Stimulated activated CD8-positive, alpha-beta memory T cell treated with anti-CD3 and anti-CD28 coated beads, Interleukin-4, amount 100 ng/mL, for 1 hour (primary cell): ENCODE data around the gene GPC4.
"Not testable (repeated sequence)": the region's sequence is repeated elsewhere in the genome, so short reads cannot be mapped to it uniquely, and the experiment has no call there.

Experiments
- DNase-seq, 2 donors: peaks; one replicate each; pipeline ENCODE4 v3.0.0-alpha.2; 2020; ENCODE audit warnings: low read depth in 2 of 2, low spot score in 1 of 2

The GPC4 gene

GRCh38 chrX:133307637-133308498 is 107.4 kb downstream of the GPC4 start:
- DNase-seq, result no peak

- no peak for DNase-seq
These were observed 108.2 kb downstream of the GPC4 start for GRCh38 chrX:133307094-133307493.

GRCh38 chrX:133306316-133306715 is 109.0 kb downstream of the GPC4 start:
- DNase-seq, result no peak

DNA sequence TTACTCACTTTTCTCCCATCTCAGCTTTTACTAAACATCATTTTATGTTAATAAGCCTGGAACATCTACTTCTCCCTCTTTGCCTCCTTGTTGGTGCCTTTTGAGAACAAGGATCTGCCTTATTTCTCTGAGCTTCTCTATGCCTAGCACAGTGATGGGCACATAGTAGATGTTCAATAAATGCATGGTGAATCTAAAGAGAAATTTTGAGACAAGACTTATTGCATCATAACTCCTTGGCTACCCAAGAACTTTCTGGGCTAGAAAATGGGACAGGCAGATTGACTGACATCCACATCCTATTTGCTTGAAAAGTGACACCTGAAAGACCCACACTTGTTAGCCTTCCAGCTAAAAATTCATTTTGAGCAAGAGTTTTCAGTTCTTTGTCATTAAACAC is 109.9 kb downstream of the GPC4 start:
- no peak for DNase-seq

GRCh38 chrX:133302775-133303445 is 112.4 kb downstream of the GPC4 start:
- DNase-seq, result no peak

DNA sequence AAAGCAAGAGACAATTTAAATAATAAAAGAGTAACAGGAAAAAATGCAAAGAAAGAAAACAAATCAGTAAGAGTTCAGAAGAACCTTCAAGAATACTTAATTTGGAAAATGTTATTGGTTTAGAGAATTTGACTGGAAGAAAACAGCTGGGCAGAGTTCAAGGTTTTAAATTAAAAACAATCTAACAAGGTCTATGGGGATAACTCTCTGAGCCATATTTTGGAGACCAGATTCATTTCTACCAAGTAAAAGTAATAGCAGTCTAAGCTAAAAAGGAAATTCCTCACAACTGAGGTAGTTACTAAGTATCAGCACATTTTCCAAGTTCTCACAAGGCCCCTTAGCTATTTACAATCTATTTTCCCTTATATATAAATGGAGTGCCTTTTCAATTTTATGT is 114.7 kb downstream of the GPC4 start:
- no peak for DNase-seq

DNA sequence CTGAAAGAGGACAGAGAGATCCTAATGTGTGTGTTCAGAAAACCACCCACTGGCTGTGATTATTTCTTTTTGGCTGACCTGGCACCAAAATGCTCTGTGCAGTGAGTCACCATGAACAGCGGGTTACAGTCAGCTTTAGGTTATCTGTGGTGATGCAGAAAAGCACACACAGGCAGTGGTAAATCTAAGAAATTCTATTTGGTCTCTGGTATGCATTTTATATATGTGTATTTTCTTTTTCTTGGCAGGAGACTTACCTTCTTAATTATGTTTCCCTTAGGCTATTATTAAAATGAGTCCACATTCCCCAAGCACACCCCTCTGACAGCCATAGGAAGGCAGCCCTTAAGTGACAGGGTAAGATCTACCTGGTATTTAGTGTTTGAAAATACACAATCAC is 118.0 kb downstream of the GPC4 start:
- no peak for DNase-seq

DNA sequence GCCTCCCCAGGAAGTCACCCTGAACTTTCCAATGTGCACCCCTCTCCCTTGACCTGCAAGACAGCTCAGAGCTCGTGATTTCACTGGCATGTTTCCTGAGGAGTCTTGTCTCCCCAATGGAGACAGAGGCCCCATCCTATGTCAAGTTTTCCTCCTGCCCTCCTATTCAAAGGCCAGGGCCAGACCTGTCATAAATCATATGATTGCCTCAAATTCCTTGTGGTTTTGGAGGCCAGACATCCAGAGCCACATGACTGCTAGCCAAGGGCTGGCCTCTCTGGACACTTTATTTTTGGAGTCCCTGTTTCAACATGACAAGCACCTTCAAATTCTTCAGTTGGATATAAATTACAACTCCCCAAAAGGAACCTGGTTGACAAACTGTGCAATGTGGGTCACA is 121.2 kb downstream of the GPC4 start:
- DNase-seq, result no peak

DNA sequence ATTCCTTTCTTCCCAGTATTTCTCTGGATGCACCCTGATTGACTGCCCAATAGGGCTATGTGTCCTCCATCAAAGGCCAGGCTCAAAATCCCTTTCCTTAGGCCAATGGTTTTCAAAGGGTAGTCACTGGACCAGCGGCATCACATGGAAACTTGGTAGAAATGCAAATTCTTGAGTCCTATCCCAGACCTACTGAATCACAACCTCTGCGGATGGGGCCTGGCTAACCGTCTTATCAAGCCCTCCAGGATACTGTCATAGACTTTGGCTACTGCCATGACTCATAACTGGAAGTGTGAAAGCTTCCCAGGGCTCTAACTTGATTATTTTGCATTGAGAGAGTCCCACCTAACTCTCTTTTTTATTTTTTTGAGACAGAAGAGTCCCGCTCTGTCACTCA is 125.2 kb downstream of the GPC4 start:
- DNase-seq, result no peak

GRCh38 chrX:133287860-133288259 is 127.4 kb downstream of the GPC4 start:
- no peak for DNase-seq

DNA sequence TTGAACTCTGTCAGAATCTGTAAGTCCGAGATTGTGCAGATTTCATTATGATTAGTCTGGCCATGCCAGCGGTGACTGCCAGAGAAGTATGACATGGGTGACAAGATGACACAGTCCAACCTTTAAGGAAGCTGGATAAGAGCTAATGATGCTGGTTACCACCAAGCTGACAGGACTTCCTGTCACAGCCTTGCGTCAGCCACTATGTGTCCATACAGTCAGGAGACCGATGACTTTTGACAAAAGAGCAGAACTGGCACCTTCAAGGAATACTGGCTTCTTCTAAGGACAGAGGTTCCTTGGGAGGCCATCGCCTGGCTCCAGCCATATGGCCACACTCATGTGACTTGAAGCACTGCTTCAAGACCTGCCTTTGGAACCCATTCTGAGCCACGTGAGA is 129.9 kb downstream of the GPC4 start:
- DNase-seq, result no peak

- DNase-seq, result not testable (repeated sequence)
These were observed 136.1 kb downstream of the GPC4 start for GRCh38 chrX:133279112-133279730.

GRCh38 chrX:133273180-133273579 is 142.1 kb downstream of the GPC4 start:
- no peak for DNase-seq

- no peak for DNase-seq
These were observed 146.1 kb downstream of the GPC4 start for GRCh38 chrX:133269168-133269567.

DNA sequence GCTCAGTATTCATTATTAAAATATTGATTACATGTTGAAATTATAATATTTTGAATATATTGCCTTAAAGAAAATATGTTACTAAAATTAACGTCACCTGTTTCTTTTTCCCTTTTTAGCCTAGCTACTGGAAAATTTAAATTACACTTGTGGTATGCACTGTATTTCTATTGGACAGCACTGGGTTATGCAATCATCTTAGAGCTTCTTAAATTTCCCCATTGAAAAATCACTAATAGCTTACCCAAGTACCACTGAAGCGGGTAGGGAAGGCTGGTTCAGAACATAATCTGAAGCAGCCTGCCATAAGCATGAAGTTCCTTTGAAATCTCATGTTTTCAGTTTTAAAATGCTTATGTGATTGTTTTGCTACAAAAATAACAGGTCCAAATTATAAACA is 147.7 kb downstream of the GPC4 start:
- no peak for DNase-seq

- no peak for DNase-seq
These were observed 150.0 kb downstream of the GPC4 start for GRCh38 chrX:133265331-133265730.

DNA sequence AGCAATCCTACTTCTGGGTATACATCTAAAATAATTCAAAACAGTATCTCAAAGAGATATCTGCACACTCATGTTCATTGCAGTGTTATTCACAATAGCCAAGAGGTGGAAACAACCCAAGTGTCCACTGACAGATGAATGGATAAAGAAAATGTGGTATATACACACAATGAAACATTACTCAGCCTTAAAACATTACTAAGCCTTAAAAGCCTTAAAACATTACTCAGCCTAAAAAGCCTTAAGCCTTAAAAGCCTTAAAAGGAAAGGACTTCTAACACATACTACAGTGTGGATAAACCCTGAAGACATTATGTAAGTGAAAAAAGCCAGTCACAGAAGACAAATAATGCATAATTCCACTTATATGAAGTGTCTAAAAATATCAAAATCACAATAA is 156.8 kb downstream of the GPC4 start:
- DNase-seq, result no peak

DNA sequence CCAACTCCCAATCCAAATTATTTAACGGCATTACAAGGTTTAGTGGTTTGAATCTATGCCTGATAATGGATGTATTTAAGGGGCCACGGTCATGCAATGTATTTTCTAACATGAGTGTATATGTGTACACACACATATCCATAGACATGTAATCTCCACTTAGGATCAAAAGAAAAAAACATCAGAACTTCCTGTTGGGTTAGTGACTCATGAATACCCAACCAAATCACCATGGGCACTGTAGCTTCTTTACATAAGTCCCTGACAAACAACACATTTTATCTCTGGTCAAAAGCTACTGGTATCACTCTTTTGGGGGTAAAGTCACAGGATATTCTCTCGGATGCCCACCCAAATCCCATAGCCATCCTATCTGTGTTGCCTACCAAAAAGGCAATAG is 160.6 kb downstream of the GPC4 start:
- no peak for DNase-seq

DNA sequence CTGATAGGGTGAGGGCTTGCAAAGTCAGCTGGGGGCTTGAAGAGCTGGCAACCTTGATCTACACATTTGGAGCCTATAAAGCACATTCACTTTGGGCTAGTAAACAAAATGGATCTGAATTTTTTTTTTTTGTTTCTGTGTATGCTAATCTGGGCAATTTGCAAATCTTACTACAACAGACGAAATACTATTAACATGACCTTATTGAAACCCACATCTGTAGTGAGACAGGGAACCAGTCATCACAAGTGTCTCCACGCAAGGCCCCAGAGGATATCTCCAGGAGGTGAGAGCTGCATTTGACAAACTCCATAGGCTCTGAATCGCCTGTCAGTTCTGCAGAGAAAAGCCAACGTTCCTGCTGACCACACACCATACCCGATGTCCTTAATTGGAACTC is 164.1 kb downstream of the GPC4 start:
- DNase-seq, result no peak

- no peak for DNase-seq
These were observed 164.8 kb downstream of the GPC4 start for GRCh38 chrX:133250184-133251100.
